ENCODE data around the gene REXO4.
A peak's percentile ranks its signal among the peaks of the same experiment; 100 is the strongest.

REXO4 gene, protein sequence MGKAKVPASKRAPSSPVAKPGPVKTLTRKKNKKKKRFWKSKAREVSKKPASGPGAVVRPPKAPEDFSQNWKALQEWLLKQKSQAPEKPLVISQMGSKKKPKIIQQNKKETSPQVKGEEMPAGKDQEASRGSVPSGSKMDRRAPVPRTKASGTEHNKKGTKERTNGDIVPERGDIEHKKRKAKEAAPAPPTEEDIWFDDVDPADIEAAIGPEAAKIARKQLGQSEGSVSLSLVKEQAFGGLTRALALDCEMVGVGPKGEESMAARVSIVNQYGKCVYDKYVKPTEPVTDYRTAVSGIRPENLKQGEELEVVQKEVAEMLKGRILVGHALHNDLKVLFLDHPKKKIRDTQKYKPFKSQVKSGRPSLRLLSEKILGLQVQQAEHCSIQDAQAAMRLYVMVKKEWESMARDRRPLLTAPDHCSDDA

DNA sequence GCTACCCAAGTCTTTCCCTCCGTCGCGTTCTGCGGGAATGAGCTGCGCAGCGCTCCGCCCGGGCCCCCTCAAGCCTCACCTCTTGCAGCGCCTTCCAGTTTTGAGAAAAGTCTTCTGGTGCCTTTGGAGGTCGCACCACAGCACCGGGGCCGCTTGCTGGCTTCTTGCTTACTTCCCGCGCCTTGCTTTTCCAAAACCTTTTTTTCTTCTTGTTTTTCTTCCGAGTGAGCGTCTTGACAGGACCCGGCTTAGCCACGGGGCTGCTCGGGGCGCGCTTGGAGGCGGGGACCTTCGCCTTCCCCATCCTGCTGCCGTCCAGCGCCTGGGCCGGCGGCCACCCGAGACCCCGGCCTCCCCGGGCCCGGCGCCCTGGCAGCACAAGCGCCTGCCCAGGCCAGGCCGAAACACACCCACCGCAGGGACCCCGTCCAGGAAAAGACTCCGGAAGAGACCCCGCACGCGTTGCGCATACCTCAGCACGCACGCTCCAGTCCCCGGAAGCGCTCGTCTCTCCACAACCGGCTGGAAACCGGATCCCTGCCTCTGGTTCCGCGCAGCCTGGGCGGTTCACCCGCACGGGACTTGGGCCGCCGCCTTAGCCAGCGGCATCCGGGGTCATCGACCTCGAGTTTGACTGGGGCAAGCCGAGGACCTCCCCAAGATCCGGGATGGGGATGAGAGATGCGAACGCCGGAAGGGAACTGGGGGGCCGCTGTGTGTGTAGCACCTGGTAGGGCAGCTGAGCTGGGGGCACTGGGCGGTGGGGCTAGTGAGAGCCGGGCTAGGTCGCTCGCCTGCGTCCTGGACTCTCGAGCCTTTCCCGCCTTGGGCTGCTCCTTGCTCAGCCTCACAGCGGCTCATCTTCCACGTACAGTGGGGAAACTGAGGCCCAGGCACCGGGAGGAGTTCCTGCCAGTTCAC lies at the start of gene REXO4:
REXO4 (minus strand) TSS at position 470 of the 921 bp plus-strand sequence; CDS start at position 304, 166 bp downstream.
- no peaks in the 10 kb centered on the region for H3K27me3 ChIP-seq (ENCODE audit: low read depth, low read length)
- H3K4me1 ChIP-seq (ENCODE audit: control insufficient read depth in 1 of 2, insufficient read depth in 2 of 2, low read length in 2 of 2) = peaks cover 0 to 36% of the 10 kb centered on the region in 2 donors
- H3K36me3 ChIP-seq (ENCODE audit: control insufficient read depth in 1 of 2, insufficient read depth in 2 of 2, low read length in 2 of 2) = peaks cover 18 to 20% of the 10 kb centered on the region in 2 donors
- no peaks in the 10 kb centered on the region for H3K9me3 ChIP-seq (ENCODE audit: control insufficient read depth in 1 of 2, low read length in 2 of 2)
- peak within 1 kb of the TSS; percentile 82 to 95 for H3K4me3 ChIP-seq (ENCODE audit: low read depth in 1 of 2, low read length in 2 of 2)
- H3K27ac ChIP-seq (ENCODE audit: low read length) = peak within 1 kb of the TSS; percentile 74

DNA sequence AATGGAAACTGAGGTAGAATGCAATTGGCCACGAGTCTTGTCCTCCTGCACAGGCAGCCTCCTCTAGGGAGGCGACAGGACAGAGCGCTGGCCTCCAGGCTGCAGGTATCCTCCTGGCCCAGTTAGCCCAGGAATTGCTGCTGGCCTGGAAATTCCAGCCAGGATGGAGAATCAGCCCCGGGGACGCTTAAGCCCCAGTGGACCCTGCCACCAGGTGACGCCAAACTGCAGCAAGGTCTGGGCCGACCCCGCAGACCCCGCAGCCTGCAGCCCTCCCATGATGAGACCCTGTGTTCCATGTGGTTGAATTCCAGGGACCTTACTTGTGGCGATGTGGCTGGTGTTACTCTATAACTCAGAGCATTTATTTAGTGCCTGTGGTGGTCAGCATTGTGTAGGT lies 49.3 kb upstream of the REXO4 start:
- Histone ChIP-seq H3K27me3 (ENCODE audit: low read depth, low read length) (no peaks in the 10 kb centered on the region), H3K4me3 (ENCODE audit: low read depth in 1 of 2, low read length in 2 of 2) (no peak overlapping the region), H3K4me1 (ENCODE audit: control insufficient read depth in 1 of 2, insufficient read depth in 2 of 2, low read length in 2 of 2) (no peaks in the 10 kb centered on the region), H3K36me3 (ENCODE audit: control insufficient read depth in 1 of 2, insufficient read depth in 2 of 2, low read length in 2 of 2) (peaks cover 0 to 36% of the 10 kb centered on the region in 2 donors), H3K9me3 (ENCODE audit: control insufficient read depth in 1 of 2, low read length in 2 of 2) (no peaks in the 10 kb centered on the region), H3K27ac (ENCODE audit: low read length) (no peak overlapping the region)

DNA sequence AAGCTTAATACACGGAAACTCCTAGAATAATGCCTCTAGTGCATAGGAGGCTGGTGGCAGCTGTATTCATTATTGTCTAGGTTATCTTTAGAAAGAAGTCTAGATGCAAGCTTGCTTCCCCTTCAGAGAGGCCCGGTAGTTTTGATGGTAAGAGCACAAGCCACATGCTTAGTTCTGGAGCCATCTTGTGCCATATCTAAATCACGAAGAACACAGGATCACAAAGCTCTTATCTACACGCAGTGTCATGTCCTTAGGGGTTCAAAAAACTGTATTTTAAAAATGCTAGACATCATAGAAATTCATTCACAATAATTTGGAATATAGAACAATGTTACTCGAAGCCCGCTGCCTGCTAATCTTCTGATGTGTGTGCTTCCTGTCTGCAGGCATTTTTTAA lies 48.2 kb upstream of the REXO4 start:
- no peaks in the 10 kb centered on the region for H3K9me3 ChIP-seq (ENCODE audit: control insufficient read depth in 1 of 2, low read length in 2 of 2)
- no peak overlapping the region for H3K27ac ChIP-seq (ENCODE audit: low read length)
- H3K4me1 ChIP-seq (ENCODE audit: control insufficient read depth in 1 of 2, insufficient read depth in 2 of 2, low read length in 2 of 2) = peaks cover 2 to 3% of the 10 kb centered on the region in 2 donors
- peaks cover 0 to 36% of the 10 kb centered on the region in 2 donors for H3K36me3 ChIP-seq (ENCODE audit: control insufficient read depth in 1 of 2, insufficient read depth in 2 of 2, low read length in 2 of 2)
- no peak overlapping the region for H3K4me3 ChIP-seq (ENCODE audit: low read depth in 1 of 2, low read length in 2 of 2)
- no peaks in the 10 kb centered on the region for H3K27me3 ChIP-seq (ENCODE audit: low read depth, low read length)

DNA sequence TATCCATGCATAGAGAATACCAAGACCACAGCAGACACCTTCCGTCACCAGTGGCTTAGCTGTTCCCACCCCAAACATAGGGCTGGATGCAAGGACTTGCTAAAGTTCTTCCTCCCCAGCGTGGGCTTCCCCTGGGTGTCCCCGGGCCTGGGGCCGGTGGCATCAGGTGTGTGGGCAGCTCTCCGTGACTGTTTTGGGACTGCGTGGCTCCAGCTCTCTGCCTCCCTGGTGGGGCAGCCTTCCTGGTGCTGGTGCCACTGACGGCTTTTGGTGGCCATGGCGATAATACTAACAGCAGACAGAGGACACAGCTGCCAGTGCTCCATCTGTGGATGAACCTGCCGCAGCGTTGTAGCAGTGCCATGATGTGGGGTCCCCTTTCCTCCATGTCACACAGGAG lies 46.8 kb upstream of the REXO4 start:
- H3K4me1 ChIP-seq (ENCODE audit: control insufficient read depth in 1 of 2, insufficient read depth in 2 of 2, low read length in 2 of 2) = peaks cover 3 to 8% of the 10 kb centered on the region in 2 donors
- H3K27ac ChIP-seq (ENCODE audit: low read length) = no peak overlapping the region
- no peaks in the 10 kb centered on the region for H3K27me3 ChIP-seq (ENCODE audit: low read depth, low read length)
- H3K4me3 ChIP-seq (ENCODE audit: low read depth in 1 of 2, low read length in 2 of 2) = no peak overlapping the region
- H3K9me3 ChIP-seq (ENCODE audit: control insufficient read depth in 1 of 2, low read length in 2 of 2) = no peaks in the 10 kb centered on the region
- peaks cover 0 to 36% of the 10 kb centered on the region in 2 donors for H3K36me3 ChIP-seq (ENCODE audit: control insufficient read depth in 1 of 2, insufficient read depth in 2 of 2, low read length in 2 of 2)

DNA sequence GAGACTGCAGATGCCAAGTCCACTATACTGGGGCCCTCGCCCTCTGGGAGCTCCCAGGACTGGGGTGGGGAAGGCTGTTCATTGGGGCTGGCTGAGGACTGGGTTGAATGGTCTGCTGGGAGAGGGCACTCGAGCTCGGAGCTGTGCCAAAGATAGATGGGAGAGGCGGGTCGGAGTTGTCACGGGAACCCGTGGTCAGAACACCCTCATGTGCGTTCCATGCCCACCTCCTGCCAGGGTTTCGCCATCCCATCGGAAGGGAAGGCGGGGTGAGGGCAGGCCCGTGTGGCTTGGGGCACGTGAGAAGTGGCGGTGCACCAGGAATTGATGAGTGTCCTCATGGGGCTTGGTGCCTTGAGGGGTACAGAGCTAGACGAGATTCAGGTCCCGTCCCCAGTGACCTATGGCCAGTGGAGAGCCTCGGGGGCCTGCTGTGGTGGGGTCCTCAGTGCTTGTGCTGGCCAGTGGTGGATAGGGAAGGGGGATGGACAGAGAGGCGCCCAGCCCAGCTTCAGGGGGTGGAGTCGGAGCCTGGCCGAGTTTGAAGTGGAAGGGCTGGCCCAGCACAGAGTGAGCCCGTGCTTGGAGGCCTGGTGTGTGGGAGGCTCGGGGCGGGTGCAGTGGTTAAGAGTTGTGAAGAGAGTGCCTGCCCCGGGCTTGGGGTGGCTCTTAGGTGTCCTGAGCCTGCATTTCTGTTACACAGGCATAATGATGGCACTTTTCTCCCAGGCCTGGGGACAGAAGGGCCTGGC lies 46.2 kb upstream of the REXO4 start:
- H3K27me3 ChIP-seq (ENCODE audit: low read depth, low read length) = no peaks in the 10 kb centered on the region
- no peak overlapping the region for H3K27ac ChIP-seq (ENCODE audit: low read length)
- H3K9me3 ChIP-seq (ENCODE audit: control insufficient read depth in 1 of 2, low read length in 2 of 2) = no peaks in the 10 kb centered on the region
- H3K4me3 ChIP-seq (ENCODE audit: low read depth in 1 of 2, low read length in 2 of 2) = no peak overlapping the region
- peaks cover 0 to 31% of the 10 kb centered on the region in 2 donors for H3K36me3 ChIP-seq (ENCODE audit: control insufficient read depth in 1 of 2, insufficient read depth in 2 of 2, low read length in 2 of 2)
- peaks cover 3 to 12% of the 10 kb centered on the region in 2 donors for H3K4me1 ChIP-seq (ENCODE audit: control insufficient read depth in 1 of 2, insufficient read depth in 2 of 2, low read length in 2 of 2)

DNA sequence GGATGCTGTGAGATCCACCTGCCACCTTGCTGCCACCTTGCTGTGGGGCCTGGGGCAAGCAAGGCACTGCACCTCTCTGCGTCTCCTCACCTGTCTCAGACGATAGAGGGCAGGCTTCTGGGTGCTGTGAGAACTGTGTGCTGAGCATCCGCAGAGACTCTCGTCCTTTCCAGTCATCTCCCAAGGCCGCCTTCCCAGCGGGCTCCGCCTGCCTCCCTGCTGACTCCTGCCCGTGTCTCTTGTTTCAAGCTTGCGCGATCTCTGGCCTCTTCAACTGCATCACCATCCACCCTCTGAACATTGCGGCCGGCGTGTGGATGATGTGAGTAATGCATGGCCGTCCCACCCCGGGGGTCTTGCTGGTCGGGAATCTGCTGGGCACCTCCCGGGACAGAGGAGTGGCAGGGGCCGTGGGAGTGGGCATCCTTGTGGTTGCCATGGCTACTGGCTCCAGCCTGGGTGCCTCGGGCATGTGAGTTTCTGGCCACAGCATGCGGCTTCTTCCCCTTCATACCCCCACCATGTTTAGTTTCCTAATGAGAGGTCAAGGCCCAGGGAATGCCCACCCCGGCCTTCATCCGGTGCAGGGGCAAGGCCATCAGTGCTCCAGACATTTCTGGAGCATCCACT lies 45.5 kb upstream of the REXO4 start:
- H3K9me3 ChIP-seq (ENCODE audit: control insufficient read depth in 1 of 2, low read length in 2 of 2) = no peaks in the 10 kb centered on the region
- no peak overlapping the region for H3K27ac ChIP-seq (ENCODE audit: low read length)
- H3K27me3 ChIP-seq (ENCODE audit: low read depth, low read length) = no peaks in the 10 kb centered on the region
- H3K4me1 ChIP-seq (ENCODE audit: control insufficient read depth in 1 of 2, insufficient read depth in 2 of 2, low read length in 2 of 2) = peaks cover 3 to 16% of the 10 kb centered on the region in 2 donors
- H3K36me3 ChIP-seq (ENCODE audit: control insufficient read depth in 1 of 2, insufficient read depth in 2 of 2, low read length in 2 of 2) = peaks cover 0 to 24% of the 10 kb centered on the region in 2 donors
- no peak overlapping the region for H3K4me3 ChIP-seq (ENCODE audit: low read depth in 1 of 2, low read length in 2 of 2)

DNA sequence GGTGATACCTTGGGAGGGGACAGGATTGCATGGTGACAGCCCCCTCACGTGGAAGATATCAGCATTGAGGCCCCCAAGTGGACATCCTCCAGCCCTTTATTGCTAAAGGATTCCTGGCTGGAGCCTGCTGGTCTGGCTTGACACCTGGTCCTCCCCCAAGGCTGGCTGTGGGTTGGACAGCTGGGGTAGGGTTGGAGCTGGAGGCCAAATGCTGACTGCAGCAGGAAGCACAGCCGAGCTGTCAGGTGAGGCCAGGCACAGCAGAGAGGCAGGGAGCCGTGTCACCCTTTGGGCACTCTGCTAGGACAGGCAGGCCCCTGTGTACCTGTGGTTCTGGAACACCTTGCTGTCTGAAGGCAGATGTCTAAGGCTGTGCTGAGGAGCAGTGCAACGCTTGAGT lies 44.2 kb upstream of the REXO4 start:
- no peak overlapping the region for H3K27ac ChIP-seq (ENCODE audit: low read length)

DNA sequence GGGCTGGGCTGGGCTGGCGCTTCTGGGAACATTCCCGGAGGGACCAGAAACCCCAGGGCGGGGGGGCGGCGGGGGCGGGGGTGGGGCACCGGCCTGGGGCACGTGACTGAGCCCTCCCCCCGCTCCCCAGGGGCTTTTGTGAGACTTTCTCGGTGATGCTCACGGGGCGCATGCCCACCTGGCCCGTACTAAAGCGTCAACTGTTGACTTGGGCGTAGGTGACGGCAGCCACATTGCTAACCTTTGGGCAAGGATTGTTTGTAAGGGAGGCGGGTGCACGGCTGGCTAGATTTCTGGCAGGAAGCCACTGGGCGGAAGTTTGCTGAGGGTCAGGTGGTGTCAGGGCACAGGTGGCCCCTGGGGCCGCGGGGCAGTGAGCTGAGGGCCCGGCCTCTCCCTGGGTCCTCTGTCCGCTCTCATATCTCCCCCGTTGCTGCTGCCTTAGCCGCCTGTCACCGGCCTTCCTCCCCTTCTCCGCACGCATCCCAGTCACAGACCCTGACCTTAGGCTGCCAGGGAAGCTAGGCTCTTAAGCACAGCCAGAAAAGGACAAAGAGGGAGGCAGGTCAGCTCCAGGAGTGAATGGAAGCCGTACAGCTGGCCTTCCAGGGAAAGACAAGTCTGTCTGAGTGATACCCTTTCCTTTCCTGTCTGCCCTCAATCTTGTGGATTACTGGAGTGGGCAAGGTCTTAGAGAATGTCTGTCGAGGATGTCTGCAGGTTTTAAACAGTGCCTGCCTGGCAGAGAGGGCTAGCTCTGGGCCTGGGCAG lies 42.8 kb upstream of the REXO4 start:
- H3K27ac ChIP-seq (ENCODE audit: low read length) = peak overlapping the region; percentile 57
- peaks cover 0 to 10% of the 10 kb centered on the region in 2 donors for H3K36me3 ChIP-seq (ENCODE audit: control insufficient read depth in 1 of 2, insufficient read depth in 2 of 2, low read length in 2 of 2)
- no peaks in the 10 kb centered on the region for H3K9me3 ChIP-seq (ENCODE audit: control insufficient read depth in 1 of 2, low read length in 2 of 2)
- H3K4me3 ChIP-seq (ENCODE audit: low read depth in 1 of 2, low read length in 2 of 2) = peak overlapping the region; percentile 48 to 65
- H3K27me3 ChIP-seq (ENCODE audit: low read depth, low read length) = no peaks in the 10 kb centered on the region
- H3K4me1 ChIP-seq (ENCODE audit: control insufficient read depth in 1 of 2, insufficient read depth in 2 of 2, low read length in 2 of 2) = peaks cover 3 to 16% of the 10 kb centered on the region in 2 donors

More for the DNA sequence above, 44.2 kb upstream of the REXO4 start:
- Histone ChIP-seq H3K36me3 (ENCODE audit: control insufficient read depth in 1 of 2, insufficient read depth in 2 of 2, low read length in 2 of 2) (peaks cover 0 to 11% of the 10 kb centered on the region in 2 donors), H3K9me3 (ENCODE audit: control insufficient read depth in 1 of 2, low read length in 2 of 2) (no peaks in the 10 kb centered on the region), H3K4me1 (ENCODE audit: control insufficient read depth in 1 of 2, insufficient read depth in 2 of 2, low read length in 2 of 2) (peaks cover 3 to 16% of the 10 kb centered on the region in 2 donors), H3K4me3 (ENCODE audit: low read depth in 1 of 2, low read length in 2 of 2) (no peak overlapping the region), H3K27me3 (ENCODE audit: low read depth, low read length) (no peaks in the 10 kb centered on the region)

DNA sequence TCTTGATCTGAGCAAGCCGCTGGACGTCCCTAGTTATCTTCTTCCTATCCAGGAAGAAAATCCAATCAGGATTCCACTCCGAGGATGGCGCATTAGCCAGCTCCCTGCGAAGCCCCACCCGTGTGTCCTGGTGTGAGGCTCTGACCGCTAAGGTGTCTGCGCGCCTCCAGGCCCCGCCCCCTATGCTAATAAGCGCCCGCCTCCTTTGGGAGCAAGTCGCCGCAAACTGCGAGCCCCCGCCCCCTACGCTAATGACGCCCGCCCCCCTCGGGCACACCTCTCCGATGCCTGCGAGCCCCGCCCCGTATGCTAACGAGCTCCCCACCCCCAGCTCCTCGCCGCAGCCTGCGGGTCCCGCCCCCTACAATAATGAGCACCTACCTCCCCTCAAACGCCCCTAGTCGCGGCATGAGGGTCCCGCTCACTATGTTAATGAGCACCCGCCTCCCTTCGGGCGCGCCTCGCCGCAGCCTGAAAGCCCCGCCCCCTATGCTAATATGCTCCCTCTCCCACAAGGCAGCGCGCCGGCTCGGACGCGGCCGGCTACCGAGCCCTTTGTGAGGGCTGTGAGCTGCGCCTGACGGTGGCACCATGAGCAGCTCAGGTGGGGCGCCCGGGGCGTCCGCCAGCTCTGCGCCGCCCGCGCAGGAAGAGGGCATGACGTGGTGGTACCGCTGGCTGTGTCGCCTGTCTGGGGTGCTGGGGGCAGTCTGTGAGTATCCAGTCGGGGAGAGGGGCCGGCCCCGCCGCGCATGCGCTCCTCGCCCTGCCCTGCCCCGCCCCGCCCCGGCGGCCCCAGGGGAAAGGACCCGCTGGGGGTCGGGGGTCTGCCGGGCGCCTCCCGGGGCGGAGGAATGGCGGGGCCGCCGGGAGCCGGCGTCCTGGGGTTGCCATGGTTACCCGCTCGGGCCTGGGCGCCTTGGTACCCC lies 41.9 kb upstream of the REXO4 start, which contains the start of gene CACFD1:
CACFD1 (plus strand) TSS at position 503 of the 929 bp plus-strand sequence; CDS start at position 592, 89 bp downstream.
- peaks cover 0 to 3% of the 10 kb centered on the region in 2 donors for H3K36me3 ChIP-seq (ENCODE audit: control insufficient read depth in 1 of 2, insufficient read depth in 2 of 2, low read length in 2 of 2)
- H3K4me3 ChIP-seq (ENCODE audit: low read depth in 1 of 2, low read length in 2 of 2) = peak within 1 kb of the TSS; percentile 64 to 65
- H3K27ac ChIP-seq (ENCODE audit: low read length) = peak within 1 kb of the TSS; percentile 74
- H3K9me3 ChIP-seq (ENCODE audit: control insufficient read depth in 1 of 2, low read length in 2 of 2) = no peaks in the 10 kb centered on the region
- H3K4me1 ChIP-seq (ENCODE audit: control insufficient read depth in 1 of 2, insufficient read depth in 2 of 2, low read length in 2 of 2) = peaks cover 3 to 16% of the 10 kb centered on the region in 2 donors
- H3K27me3 ChIP-seq (ENCODE audit: low read depth, low read length) = no peaks in the 10 kb centered on the region

Measured in muscle layer of duodenum (tissue), 2 donors.